Raji (cell line): ENCODE data around the gene TFDP2.

ENCODE experiments used
- POLR2A ChIP-seq: IDR thresholded peaks from 2 replicates; pipeline ENCODE4 v1.6.1; 2011; ENCODE audit warnings: low read depth, low read length, control low read depth; ENCODE audit not compliant: insufficient read depth

TFDP2 gene

DNA sequence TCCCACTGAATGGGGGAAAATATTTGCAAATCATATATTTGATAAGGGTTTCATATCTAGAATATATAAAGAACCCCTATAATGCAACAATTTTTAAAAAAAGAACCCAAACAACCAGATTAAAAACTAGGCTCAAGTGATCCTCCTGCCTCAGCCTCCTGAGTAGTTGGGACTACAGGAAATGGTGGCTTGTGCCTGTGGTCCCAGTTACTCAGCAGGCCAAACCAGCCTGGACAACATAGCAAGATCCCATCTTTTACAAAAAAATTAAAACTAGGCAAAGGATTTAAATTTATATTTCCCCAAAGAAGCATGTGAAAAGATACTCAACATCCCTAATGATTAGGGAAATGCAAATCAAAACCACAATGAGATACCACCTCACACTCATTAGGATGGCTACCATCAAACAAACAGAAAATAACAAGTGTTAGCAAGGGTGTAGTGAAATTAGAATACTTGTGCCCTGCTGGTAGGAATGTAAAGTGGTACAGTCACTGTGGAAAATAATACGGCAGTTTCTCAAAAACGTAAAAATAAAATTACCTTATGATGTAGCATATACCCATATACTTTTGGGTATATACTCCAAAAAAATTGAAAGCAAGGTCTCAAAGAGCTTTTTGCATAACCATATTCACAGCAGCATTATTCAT lies 19.7 kb downstream of the TFDP2 start:
- TF ChIP-seq POLR2A: no peak

DNA sequence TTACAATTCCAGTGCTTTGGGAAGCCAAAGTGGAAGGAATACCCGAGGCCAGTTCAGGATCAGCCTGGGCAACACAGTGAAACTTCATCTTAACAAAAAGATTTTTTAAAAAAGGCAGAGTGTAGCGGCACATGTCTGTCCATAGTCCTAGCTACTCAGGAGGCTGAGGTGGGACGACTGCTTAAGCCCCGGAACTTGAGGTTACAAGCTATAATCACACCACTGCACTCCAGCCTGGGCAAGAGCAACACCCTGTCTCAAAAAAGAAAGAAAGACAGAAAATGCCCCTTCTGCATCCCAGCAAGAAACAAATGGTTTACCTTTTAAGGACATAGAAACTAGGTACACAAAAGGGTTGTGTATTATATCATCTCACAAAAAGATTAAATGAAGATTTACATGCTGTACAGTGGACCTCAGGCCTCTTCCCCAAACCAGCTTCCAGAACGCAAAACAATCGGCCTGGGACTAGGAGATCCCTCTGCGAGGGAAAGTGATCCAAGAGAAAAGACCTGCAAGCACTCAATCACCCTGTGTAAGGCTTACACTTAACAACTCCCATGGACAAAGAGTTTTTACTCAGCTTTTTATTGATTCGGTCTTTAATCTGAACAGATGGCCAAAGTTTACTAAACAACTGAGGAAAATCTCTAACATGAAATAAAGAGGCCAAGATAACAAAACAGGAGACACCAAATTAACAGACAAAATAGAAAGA lies 21.2 kb downstream of the TFDP2 start:
- TF ChIP-seq POLR2A: no peak

DNA sequence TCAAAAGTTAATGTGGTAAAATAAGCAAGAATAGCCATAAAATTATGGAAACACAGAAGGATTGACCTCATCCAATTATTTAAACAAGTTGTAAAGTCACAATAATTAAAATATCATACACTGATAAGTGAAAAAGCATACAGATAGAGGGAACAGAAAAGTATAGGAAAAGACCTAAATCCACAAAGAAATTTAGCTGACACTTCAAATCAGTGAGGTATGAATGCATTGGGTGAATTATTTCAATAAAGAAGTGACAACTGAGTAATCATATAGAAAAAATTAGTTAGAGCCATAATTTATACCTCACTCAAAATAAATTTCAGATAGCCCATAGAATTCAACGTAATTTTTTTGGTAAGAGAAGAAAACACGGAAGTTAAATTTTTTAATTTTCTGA lies 25.1 kb downstream of the TFDP2 start:
- TF ChIP-seq POLR2A: no peak

DNA sequence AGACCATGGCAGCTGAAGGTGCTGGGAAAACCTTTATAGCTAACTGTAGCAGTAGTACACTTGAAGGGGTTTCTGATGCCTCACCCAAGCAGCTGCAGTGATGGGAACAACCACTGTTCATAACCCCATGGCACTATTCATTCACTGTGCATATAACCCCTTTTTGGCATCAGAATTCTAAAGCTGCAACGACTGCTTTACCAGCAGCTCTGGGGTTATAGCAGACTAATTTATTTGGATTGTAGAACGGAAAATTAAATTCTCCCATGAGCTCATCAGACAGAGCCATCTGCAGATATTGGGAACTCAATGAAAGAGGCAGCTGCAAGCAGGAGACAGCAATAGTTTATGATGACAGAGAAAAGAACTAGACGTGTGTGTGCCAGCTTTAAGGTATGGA lies 28.6 kb downstream of the TFDP2 start:
- no peak for TF ChIP-seq POLR2A

DNA sequence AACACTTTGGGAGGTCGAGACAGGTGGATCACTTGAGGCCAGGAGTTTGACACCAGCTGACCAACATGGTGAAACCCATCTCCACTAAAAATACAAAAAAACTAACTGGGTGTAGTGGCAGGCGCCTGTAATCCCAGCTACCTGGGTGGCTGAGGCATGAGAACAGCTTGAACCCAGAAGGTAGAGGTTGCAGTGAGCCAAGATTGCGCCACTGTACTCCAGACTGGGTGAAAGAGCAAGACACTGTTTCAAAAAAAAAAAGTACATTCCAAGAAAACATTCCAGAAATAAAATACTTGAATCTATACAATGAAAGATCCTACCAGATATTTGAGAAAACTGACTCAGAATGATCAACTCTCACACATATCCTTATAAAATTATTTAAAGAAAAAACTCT lies 30.4 kb downstream of the TFDP2 start:
- no peak for TF ChIP-seq POLR2A

DNA sequence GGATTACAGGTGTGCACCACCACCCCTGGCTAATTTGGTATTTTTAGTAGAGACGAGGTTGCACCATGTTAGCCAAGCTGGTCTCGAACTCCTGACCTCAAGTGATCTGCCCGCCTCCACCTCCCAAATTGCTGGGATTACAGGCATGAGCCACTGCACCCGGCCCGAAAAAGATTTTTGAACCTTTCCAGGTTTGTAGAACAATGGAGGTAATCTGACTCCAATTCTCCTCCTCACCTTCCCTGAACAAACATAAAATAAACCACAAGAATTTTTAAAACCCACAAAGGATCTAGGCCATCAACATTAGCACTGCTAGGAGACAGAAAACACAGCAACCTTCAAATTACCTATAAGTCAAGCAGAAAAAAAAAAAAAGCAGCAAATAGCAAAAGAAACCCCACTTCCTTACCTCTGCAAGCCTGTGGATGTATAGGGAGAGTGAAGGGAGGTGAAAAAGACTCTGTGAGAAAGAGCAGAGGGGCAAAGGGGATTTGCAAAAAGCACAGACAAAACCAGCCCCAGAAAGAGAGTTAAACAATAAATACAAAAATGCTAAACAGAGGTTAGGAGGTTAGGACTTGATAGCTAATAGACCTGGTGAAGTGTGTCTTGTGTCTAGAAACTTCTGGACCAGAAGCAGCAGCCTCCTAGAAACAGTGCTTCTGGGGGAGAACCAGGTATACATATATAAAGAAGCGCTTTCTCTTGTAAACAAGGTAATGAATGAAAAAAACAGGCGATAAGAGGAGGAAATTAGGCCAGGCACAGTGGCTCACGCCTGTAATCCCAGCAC lies 32.1 kb downstream of the TFDP2 start:
- no peak for TF ChIP-seq POLR2A

DNA sequence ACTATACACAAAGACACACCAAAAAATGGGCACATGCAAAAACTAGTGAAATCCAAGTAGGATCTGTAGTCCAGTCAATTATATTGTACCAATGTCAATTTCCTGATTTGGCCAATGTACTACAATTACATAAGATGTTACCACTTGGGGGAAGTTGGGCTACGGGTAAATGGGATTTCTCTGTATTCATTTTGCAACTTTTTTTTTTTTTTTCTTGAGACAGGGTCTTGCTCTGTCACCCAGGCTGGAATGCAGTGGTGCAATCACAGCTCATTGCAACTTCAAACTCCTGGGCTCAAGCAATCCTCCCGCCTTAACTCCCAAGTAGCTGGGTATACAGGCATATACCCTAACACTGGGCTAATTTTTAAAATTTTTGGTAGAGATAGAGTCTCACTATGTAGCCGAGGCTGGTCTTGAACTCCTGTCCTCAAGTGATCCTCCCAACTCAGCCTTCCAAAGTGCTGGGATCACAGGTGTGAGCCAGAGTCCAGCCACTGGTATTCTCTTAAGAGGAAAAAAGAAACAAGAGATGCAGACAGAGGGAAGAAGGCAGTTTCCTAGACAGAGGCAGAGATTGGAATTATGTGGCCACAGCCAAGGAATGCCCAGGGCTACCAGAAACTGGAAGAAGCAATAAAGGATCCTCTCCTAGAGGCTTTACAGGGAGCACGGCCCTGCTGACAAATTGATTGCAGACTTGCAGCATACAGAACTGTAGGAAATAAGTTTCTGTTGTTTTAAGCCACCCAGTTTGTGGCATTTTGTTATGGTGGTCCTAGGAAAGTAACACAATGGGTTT lies 33.3 kb downstream of the TFDP2 start:
- TF ChIP-seq POLR2A: no peak

DNA sequence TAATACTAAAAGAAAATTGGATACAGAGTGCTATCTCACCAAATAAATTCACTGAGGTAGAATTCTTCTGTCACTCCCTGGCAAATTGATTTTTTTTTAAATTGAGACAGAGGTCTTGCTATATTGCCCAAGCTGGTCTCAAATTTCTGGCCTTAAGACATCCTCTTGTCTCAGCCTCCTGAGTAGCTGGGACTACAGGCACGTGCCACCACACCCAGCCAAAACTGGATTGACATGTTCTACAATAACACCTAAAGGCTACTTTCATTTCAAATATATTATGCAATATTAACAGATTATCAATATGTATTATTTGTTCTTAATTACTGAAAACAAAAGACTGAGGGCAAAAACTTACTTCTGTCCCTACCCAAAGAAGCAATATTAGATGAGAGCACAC lies 36.7 kb downstream of the TFDP2 start:
- TF ChIP-seq POLR2A: no peak

DNA sequence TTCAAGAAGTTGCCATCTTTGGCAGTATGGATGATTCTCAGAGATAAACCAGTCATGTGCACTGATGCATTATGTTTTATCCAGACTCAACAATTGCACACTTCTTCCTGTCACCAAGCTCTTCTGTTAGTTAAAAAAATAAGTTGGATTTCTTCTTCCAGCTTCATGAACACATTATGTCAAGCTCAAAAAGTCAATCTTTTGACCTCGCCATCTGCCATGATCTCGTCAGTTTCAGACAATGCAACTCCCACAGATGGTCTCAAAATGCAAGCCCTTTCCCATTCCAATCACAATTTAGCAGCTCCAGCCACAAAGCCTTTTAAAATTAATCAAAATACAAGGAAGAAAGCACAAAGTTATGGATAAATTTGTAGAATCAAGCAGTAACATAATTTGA lies 42.8 kb downstream of the TFDP2 start:
- TF ChIP-seq POLR2A: no peak

DNA sequence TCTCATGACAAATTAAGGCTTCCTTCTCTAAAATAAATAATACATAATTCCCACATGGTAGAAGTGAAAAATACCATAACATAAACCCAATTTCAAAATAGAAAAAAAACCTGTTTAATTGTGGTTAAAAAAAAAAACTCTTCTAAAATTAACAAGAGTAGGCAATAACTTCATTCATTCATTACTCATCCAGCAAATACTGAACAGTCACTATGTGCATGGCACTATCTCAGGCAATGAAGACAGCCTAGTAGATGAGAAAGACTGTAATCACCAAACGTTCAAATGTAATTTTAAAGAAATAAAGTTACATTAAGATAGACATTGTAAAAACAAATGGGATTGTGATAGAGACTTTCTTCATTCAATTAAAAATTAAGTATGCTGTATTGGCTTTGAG lies 43.4 kb downstream of the TFDP2 start:
- TF ChIP-seq POLR2A: no peak

DNA sequence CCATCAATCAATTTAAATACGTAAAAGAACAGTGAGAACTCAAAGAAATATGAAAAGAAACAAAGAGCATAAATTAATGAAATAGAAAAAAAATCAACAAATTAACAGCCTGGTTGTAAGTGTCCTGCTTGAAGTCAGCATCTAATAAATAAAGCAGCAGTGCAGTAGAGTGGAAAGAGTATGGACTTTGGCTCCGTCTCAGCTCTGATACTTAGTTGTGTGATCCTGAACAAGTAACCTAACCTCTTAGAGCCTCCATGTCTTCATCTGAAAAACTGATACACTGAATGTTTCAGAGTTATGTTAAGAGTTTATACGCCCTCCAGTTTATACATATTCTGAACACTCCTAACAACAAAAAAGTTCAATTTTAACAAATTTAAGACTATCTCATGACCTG lies 44.6 kb downstream of the TFDP2 start:
- no peak for TF ChIP-seq POLR2A

DNA sequence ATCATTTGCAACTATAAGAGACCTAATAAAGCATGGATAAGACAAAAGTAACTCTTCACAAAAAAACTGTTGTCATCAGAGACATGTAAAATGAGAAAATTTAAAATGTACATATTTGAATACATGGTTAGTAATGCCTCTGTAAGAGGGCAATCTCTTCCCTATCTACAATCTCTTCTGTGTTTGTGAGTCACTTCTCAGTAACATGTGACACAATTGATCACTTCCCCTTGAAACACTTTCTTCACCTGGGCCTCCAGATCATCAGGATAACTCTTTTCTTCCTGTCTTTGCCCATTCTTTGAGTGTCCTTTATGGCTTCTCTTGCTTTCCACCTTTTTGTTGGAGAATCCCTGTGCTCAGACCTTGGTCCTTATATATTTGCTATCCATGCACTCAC lies 50.4 kb downstream of the TFDP2 start:
- no peak for TF ChIP-seq POLR2A

DNA sequence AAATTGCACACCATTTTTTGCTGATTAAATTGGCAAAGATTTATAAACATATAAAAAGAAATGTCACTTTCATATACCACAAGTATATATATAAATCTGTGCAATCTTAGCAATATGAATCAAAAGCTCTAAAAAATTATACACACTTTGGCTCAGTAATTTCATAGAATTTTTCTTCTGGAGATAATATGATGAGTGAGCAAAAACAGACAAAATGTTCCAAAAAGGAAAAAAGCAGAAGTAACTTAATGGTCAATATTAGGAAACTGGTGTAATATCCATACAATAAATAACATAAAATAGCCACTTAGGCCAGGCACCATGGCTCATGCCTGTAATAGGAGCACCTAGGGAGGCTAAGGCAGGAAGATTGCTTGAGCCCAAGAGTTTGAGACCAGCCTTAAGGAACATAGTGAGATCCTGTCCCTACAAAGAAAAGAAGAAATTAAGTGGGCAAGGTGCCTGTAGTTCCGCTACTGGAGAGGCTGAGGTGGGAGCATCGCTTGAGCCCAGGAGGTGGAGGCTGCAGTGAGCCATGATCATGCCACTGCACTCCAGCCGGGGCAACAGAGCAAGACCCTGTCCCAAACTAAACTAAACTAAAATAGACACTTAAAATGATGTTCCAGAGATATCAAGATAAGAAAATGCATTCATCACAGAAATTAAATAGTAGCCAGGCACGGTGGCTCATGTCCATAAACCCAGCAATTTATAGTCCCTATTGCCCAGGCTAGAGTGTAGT lies 52.1 kb downstream of the TFDP2 start:
- TF ChIP-seq POLR2A: no peak

DNA sequence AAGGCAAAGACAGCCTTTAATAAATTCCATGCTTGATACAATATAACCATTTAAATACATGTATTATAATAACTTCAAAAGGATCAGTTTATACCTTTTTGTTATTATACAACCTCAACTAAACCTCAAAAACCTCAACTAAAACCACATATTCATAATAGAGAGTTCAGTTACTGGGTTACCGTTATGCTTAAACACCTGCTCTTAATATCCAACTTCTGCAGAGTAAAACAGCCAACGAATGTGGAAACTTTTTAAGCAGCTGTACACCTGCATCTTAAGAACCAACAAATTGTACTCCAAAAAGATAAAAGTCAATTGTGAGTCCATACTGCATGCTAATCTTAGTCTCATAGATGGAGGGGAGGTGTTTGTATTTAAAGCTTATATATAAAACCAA lies 53.5 kb downstream of the TFDP2 start:
- TF ChIP-seq POLR2A: no peak

DNA sequence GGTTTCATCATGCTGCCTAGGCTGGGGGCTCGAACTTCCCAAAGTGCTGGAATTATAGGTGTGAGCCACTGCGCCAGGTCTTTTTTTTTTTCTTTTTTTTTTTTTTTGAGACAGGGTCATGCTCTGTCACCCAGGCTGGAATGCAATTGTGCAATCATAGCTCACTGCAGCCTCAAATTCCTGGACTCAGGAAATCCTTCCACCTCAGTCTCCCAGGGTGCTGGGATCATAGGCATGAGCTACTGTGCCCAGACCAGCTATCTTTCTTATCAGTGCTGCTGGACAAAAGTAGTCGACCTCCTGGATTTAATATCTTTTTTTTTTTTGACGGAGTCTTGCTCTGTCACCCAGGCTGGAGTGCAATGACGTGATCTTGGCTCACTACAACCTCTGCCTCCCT lies 60.8 kb downstream of the TFDP2 start:
- no peak for TF ChIP-seq POLR2A
